ENCODE results near the gene GPATCH1.

The GPATCH1 gene

GRCh38 chr19:33064458-33064791 is 16.6 kb upstream of the GPATCH1 start:
- DNase-seq (ENCODE audit: low read depth), result no peak

DNA sequence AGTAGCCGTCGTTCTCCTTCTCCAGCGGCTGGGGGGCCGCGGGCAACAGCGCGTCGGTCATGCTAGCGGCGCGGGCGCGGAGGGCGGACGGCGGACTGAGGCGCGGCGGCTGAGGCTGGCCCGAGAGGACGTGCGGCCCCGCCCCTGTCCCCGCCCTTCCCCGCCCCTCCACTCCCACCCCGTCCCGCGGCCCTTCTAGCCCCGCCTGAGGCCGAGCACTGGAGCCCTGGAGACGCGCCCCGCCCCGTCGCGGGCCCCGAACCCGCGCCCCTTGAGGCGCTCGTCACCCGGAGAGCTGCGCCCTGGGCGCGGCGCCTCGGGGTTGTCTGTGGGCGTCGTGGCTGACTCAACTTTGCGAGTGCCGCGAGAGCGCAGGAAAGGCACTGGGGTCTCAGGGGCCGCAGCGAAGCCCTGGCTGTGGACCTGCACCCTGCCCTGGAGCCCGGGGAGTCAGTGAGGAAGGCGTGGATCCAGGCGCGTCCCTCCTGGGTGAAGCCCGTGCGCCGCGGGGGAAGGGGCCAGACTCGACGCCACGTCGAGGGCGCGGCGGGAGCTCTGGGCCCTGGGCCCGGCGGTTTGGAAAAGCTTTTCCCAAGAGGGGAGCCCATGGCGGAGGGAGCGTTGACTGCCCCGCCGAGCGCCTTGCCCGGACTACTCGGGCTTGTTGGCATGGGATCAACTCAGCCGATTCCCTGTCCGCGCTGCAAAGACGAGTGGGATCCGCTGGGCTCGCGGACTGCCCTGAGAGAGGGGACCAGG is 16.0 kb upstream of the GPATCH1 start, which contains the start of gene RHPN2:
Gene RHPN2, minus strand, starts transcription at position 97 of the 759 bp plus-strand sequence. Its CDS starts 36 bp downstream, at position 61.
- DNase-seq (ENCODE audit: low read depth), result peak; percentile 4

- no peak for DNase-seq (ENCODE audit: low read depth)
Observed at GRCh38 chr19:33066543-33066942, 14.4 kb upstream of the GPATCH1 start.

DNA sequence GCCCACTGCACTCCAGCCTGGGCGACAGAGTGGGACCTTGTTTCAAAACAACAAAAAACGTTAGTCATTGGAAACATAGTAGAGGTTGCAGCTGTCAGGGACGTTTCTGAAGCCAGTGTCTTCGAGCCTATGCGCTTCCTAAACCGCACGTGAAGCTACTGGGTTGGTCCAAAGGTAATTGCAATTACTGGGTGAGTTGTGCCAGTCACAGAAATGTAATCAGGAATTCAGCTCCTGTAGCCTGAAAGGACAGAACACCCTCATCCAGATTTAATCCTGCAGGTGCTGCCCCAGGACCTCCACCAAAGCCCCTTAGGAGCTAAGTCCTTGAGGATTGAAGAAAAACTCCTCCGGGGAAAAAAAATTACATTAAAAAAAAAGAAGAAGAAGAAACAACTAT is 13.9 kb upstream of the GPATCH1 start:
- DNase-seq (ENCODE audit: low read depth), result no peak

DNA sequence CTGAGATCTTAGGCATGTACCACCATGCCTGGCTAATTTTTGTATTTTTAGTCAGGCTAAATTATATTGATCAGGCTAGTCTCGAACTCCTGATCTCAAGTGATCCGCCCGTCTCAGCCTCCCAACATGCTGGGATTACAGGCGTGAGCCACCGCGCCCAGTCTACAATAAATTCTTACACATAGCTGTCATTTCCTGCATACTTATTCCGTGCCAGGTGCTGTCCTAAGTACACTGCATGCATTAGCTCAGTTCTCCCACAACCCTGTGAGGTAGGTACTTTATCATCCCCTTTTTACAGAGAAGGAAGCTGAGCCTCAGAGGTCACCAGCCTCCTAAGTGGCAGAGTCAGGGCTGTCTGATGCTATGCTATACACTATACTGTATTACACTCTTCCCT is 9.1 kb upstream of the GPATCH1 start:
- no peak for DNase-seq (ENCODE audit: low read depth)

GRCh38 chr19:33075519-33075918 is 5.5 kb upstream of the GPATCH1 start:
- no peak for DNase-seq (ENCODE audit: low read depth)

DNA sequence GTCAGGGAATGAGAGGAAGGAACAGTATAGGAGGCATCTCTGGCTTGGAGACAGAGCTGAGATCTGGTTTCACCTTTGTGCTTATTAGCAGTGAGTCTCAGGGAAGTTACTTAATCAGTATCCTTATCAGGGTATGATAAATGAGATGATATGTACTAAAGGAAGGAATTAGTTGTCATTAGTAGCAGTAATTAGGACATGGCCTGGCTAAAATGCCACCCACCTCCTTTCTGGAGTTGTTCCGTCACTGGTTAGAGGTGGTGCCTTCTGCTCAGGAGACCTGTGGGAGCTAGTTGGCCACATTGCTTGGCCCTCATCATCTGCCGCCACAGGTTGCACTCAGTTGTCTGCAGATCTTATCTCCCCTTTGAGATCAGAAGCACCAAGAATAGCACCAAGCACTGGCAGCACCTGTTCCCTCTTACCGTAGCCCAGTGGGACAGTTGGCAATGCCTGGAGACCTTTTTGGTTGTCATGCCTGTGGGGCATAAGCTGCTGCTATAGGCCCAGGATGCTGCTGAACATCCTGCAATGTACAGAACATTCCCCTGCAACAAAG is 4.7 kb downstream of the GPATCH1 start:
- DNase-seq (ENCODE audit: low read depth), result no peak

- DNase-seq (ENCODE audit: low read depth), result no peak
Observed at GRCh38 chr19:33086955-33087354, 6.0 kb downstream of the GPATCH1 start.

- no peak for DNase-seq (ENCODE audit: low read depth)
Observed at GRCh38 chr19:33089010-33089409, 8.0 kb downstream of the GPATCH1 start.

DNA sequence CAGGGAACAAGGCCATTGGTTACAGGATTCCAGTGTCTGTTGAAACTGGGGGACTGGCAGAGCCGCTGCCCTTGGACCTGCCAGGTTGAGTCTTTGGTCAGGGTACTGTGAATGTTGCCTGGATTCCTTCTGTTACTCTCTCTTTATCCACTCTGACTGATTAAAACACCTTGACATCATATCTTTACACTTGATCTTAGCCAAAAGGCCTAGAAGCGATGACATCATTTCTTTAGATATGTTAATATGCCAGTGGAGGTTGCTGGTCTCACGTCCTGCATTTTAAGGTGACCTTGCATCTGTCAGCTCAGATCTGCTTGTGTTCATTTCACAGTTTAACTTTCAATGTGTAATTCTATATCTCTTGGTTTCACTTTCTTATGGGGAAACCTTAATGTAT is 9.2 kb downstream of the GPATCH1 start:
- no peak for DNase-seq (ENCODE audit: low read depth)

- no peak for DNase-seq (ENCODE audit: low read depth)
Observed at GRCh38 chr19:33093420-33094210, 12.6 kb downstream of the GPATCH1 start.

DNA sequence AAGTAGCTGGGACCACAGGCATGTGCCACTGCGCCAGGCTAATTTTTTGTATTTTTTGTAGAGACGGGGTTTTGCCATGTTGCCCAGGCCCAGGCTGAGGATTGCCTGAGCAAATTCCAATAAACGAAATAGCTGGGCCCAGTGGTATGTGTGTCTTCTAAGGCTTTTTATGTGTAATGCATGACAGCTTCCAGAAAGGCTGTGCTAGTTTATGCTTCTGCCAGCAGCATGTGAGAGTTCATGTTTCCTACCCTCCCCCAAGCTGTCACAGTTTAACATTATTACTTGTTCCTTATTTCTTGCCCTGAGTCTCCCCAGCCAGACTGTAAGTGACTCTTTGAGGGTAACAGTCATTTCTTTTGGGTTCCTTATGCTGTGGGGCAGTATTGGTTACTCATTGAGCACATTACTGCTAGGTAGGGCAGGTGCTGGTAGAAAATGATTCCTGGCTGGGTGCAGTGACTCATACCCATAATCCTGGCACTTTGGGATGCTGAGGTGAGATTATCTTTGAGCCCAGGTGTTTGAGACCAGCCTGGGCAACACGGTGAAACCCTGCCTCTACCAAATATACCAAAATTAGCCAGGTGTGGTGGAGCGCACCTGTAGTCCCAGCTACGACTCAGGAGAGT is 13.6 kb downstream of the GPATCH1 start:
- DNase-seq (ENCODE audit: low read depth), result no peak

- no peak for DNase-seq (ENCODE audit: low read depth)
Observed at GRCh38 chr19:33096005-33096404, 15.0 kb downstream of the GPATCH1 start.

DNA sequence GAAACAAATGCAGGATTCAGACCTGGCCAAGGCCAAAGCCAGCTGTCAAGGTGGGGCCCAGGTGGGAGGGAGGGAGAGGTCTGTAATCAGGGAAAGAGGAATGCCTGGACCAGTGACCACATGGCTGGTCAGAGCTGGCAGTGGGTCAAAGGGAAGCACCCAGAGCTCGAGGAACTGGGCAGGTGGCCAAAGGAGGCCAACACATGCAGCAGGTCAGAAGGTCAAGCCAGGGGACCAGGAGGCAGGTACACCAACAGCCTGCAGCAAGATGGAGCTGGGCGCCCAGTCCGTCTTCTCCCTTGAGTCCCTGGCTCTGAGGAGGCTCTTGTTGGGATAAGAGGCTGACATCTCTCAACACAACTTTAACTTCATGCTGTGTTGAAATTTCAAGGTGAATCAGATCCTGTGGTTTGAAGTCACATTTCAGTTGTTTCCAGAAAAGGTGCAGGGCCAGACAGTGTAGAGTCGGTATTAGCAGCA is 17.1 kb downstream of the GPATCH1 start:
- no peak for DNase-seq (ENCODE audit: low read depth)

GRCh38 chr19:33100894-33101644 is 20.1 kb downstream of the GPATCH1 start:
- no peak for DNase-seq (ENCODE audit: low read depth)

DNA sequence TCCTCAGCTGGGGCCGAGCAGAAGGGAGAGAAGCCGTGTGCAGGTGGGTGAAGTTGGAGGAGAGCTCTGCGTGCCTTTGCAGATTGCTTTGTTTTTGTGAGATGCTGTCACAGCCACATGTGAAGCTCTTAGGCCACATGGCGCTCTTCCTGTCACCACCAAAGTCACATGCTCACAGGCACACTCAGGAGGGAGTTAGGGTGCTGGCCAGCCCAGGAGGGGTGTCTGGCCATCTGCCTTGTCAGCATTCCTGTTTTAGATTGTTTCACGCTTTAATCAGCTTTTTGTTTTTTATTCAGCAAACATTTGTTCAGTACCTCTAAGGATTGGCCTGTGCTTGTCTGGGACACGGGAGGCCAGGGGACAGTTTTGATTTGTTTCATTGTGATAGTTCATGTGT is 21.9 kb downstream of the GPATCH1 start:
- no peak for DNase-seq (ENCODE audit: low read depth)

DNA sequence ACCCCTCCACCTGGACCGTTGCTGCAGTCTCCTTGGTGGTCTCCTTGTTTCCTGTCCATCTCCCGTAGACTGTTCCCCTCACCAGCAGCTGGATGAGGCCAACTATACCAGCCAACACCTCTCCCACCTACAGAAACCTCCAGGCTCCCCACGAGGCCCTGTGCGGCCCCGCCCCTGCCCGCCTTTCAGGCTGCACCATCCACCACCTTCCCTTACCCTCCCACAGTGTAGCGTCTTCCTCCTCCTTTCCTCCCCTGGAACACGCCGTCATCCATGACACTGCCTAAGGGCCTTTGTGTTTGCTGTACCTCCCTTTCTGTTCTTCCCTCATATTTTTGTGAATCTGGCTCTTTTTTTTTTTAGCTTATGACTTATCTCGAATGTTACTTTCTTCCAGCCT is 27.2 kb downstream of the GPATCH1 start:
- no peak for DNase-seq (ENCODE audit: low read depth)

DNA sequence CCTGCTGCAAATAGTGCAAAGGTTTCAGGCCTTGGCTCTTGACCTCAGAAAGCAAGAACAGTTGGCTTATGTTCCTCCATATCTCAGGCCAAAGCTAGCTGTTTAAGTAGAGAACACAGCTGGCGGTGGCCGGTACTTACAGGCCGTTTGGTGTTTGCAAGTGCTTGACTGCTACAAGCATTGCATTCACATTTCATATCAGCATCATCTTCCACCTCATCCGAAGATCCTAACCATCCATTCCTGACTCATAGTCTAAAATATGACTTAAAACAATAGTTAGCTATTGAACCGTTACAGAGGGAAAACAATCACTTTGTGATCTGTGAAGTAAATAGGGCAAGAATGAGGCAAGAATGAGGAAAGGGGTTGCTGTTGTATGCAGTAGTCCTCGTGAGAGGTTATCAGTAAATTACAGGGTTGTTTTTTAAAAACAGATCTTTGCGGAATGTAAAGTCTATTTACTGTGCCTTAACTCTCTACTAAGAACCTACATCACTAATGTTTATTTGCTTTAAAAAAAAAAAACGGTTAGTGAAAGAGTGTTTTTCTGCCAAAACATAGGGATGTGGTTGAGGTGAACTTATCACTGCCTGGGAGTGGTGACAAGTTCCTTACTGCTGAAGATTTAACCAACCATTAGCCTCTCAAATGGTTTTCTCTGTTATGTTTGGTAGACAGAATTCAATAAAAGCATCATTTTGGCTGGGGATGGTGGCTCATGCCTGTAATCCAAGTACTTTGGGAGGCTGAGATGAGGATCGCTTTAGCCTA is 29.3 kb downstream of the GPATCH1 start:
- DNase-seq (ENCODE audit: low read depth), result no peak

DNA sequence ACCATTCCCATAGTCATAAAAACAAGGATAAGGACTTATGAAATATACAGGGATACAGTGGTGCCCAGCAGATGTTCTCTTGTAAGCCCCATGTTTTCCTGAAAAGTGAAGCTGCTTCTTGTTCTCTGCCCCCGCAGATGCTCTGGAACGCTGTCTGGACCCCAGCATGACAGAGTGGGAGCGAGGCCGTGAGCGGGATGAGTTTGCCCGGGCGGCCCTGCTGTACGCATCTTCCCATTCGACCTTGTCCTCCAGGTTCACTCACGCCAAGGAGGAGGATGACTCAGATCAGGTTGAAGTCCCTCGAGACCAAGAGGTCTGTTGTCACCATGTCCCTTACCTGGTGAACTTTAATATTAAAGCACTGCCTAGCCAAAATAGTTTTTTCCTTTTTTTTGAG is 30.6 kb downstream of the GPATCH1 start:
- no peak for DNase-seq (ENCODE audit: low read depth)

DNA sequence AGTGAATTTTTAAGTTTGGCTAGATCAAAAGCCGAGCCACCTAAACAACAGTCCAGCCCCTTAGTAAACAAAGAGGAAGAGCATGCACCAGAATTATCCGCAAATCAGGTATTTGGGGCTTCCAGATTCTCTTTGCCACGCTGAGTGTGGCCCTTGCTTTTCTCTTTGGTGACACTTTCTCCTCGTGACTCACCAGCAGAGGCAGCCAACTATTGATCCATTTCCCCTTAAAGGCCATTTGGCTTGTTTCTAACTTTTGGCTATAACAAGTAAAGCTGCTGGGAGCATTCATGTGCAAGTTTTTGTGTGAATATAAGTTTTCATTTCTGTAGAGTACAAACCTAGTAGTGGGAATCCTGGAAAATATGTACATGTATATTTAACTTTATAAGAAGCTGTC is 33.3 kb downstream of the GPATCH1 start:
- DNase-seq (ENCODE audit: low read depth), result no peak

DNA sequence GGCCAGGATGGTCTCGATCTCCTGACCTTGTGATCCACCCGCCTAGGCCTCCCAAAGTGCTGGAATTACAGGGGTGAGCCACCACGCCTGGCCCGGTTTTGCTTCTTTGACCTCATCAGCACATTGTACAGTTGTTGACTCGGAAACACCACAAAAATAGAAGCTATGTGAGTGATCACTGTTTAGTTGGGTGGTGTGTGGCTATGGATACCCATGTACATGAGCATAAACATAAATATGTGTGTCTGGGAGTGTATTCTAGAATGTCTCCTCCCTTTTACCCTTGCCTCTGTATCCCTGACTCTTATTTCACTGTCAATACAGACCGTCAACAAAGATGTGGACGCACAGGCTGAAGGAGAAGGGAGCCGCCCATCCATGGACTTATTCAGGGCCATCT is 36.5 kb downstream of the GPATCH1 start:
- no peak for DNase-seq (ENCODE audit: low read depth)
